GM12878 (cell line): Measurements from ENCODE around the gene FGFRL1. TPM values are rescaled to one million over a fixed set of nuclear protein-coding genes. Genes with fewer than 3 reads are reported as not detected.

ENCODE experiments used
- ATAC-seq: fragments of 200-7000 bp; cut with Tn5 transposase; 3 replicates; pipeline ENCODE4 v1.9.1; 2020; ENCODE audit warnings: mild to moderate bottlenecking, moderate library complexity
- BruUV-seq: library from RNA; stranded (reverse); fragments of 400-500 nt; replicated peaks from 2 replicates; lab custom pipeline; 2021; lab: Mats Ljungman, UMichigan
- CTCF ChIA-PET: fragments of 300-600 bp; sonication (Branson Sonifier 250); formaldehyde crosslinking; extraction: SDS; loops from one replicate; lab custom pipeline; 2021; ENCODE audit warnings: inconsistent platforms; lab: Yijun Ruan, JAX
- POLR2A ChIA-PET: fragments of 350-600 bp; formaldehyde crosslinking; extraction: SDS; loops from one replicate; lab custom pipeline; 2021; ENCODE audit warnings: inconsistent platforms; lab: Charles Lee
- RAD21 ChIA-PET: fragments of 300-600 bp; sonication (Branson Sonifier 250); formaldehyde crosslinking; loops from one replicate; lab custom pipeline; 2023; ENCODE audit warnings: antibody characterized with exemption; ENCODE audit not compliant: unreplicated experiment; lab: Charles Lee
- SMC1A ChIA-PET: fragments of 300-600 bp; sonication (Branson Sonifier 250); formaldehyde crosslinking; loops from one replicate; lab custom pipeline; 2023; ENCODE audit not compliant: unreplicated experiment, uncharacterized antibody; lab: Charles Lee
- DNase-seq: peaks from one replicate; pipeline ENCODE4 v3.0.0-alpha.2; 2011; ENCODE audit warnings: low read depth, low spot score
- FAIRE-seq: peaks from 3 replicates; lab custom pipeline; 2011; peaks lifted over from hg19 to GRCh38; lab: Jason Lieb, UNC
- H2AFZ ChIP-seq: 2 replicates; pipeline ENCODE4 v1.6.0; 2011; ENCODE audit warnings: low read depth, low read length, control low read depth; ENCODE audit not compliant: control insufficient read depth
- H3K27ac ChIP-seq: 2 replicates; pipeline ENCODE4 v1.5.1; 2011; ENCODE audit warnings: control low read depth; ENCODE audit not compliant: control insufficient read depth, insufficient read depth
- H3K27me3 ChIP-seq, 2 experiments: replicated peaks in 1 of 2; 2 replicates each; pipeline versions ENCODE4 v1.6.0 to v1.6.1; 2011; ENCODE audit warnings: low read length in 1 of 2; ENCODE audit not compliant: control insufficient read depth in 2 of 2, insufficient read depth in 2 of 2
- H3K36me3 ChIP-seq, 2 experiments: 2 replicates each; pipeline ENCODE4 v1.5.1; 2011; ENCODE audit warnings: low read length in 1 of 2; ENCODE audit not compliant: control insufficient read depth in 2 of 2, insufficient read depth in 2 of 2
- H3K4me1 ChIP-seq: 2 replicates; pipeline ENCODE4 v1.6.1; 2011; ENCODE audit warnings: mild to moderate bottlenecking, low read length, moderate library complexity, mixed read lengths; ENCODE audit not compliant: control insufficient read depth, insufficient read depth
- H3K4me2 ChIP-seq: 2 replicates; pipeline ENCODE4 v1.6.0; 2011; ENCODE audit warnings: control low read depth; ENCODE audit not compliant: control insufficient read depth, insufficient read depth
- H3K4me3 ChIP-seq: fragments of 200-600 bp; sonication (generic); 2 replicates; pipeline ENCODE4 v1.5.1; 2016
- H3K79me2 ChIP-seq: 2 replicates; pipeline ENCODE4 v1.6.0; 2011; ENCODE audit warnings: low read length; ENCODE audit not compliant: control insufficient read depth, insufficient read depth
- H3K9ac ChIP-seq: 2 replicates; pipeline ENCODE4 v1.8.0; 2011; ENCODE audit warnings: low read length, control low read depth, mixed read lengths; ENCODE audit not compliant: control insufficient read depth, insufficient read depth
- H3K9me3 ChIP-seq: replicated peaks from 3 replicates; pipeline ENCODE4 v1.5.1; 2011; ENCODE audit warnings: mild to moderate bottlenecking, low read length; ENCODE audit not compliant: control insufficient read depth, insufficient read depth
- H4K20me1 ChIP-seq: 2 replicates; pipeline ENCODE4 v1.6.0; 2011; ENCODE audit not compliant: control insufficient read depth, insufficient read depth
- BCL11A ChIP-seq: IDR thresholded peaks from 2 replicates; pipeline ENCODE4 v1.6.1; 2011; ENCODE audit warnings: low read depth, low read length
- GABPA ChIP-seq: IDR thresholded peaks from 2 replicates; pipeline ENCODE4 v1.6.1; 2014; ENCODE audit warnings: antibody characterized with exemption, low read depth, mild to moderate bottlenecking, inconsistent platforms
- HDAC6 ChIP-seq: fragments of 200-600 bp; sonication (generic); IDR thresholded peaks from one replicate; pipeline ENCODE4 v1.8.0; 2017; ENCODE audit warnings: antibody characterized with exemption; ENCODE audit not compliant: unreplicated experiment
- NR2F1 ChIP-seq: fragments of 450-650 bp; conservative IDR thresholded peaks from 2 replicates; pipeline ENCODE4 v1.6.1; 2017; ENCODE audit warnings: mild to moderate bottlenecking
- POLR2A ChIP-seq: IDR thresholded peaks from 2 replicates; pipeline ENCODE4 v1.6.1; 2011; ENCODE audit warnings: low read depth, mild to moderate bottlenecking, low read length
- RUNX3 ChIP-seq: IDR thresholded peaks from 2 replicates; pipeline ENCODE4 v1.6.1; 2012; ENCODE audit warnings: low read length, inconsistent platforms
- SIX5 ChIP-seq: IDR thresholded peaks from 2 replicates; pipeline ENCODE4 v1.6.1; 2011; ENCODE audit warnings: mild to moderate bottlenecking, low read depth, low read length, moderate library complexity; ENCODE audit not compliant: severe bottlenecking
- SMC3 ChIP-seq: IDR thresholded peaks from 2 replicates; pipeline ENCODE4 v1.6.1; 2011; ENCODE audit warnings: low read length, improper control_type of control experiment, borderline replicate concordance
- ZBED1 ChIP-seq: IDR thresholded peaks from 2 replicates; pipeline ENCODE4 v1.6.1; 2016; ENCODE audit warnings: borderline replicate concordance
- WGBS: methylation state at CpG from one replicate; pipeline ENCODE4 v1.1.6; 2016; ENCODE audit warnings: low lambda C conversion rate; ENCODE audit not compliant: insufficient replicate concordance, insufficient coverage; ENCODE audit errors: missing lambda C conversion rate; 5-methylcytosine and 5-hydroxymethylcytosine counted together
- in situ Hi-C: fragments of 300-500 bp; cut with MboI; formaldehyde crosslinking; loops from 9 replicates; pipeline ENCODE4 v1.14.3; 2018; ENCODE audit warnings: mixed read lengths
- intact Hi-C: fragments of 100-400 bp; cut with micrococcal nuclease; formaldehyde crosslinking; loops from one replicate; pipeline ENCODE4 v1.14.2; 2022; ENCODE audit not compliant: unreplicated experiment
- polyA plus RNA-seq, 11 experiments: library from polyadenylated mRNA; depleted of rRNA in 4 of 11; unstranded in 6 of 11; stranded (reverse) in 5 of 11; fragments of >200 nt; fragmentation: Nextera tagmentation in 4 of 11; fragmentation: Illumina TruSeq in 1 of 11; extraction: Ambion mirVana in 4 of 11; extraction: Trizol in 1 of 11; gene quantifications; 1 replicate in 1 of 11; 2 replicates in 10 of 11; pipeline versions ENCODE4 v1.2.1 to v1.2.3, GENCODE V29; 2011 to 2016; ENCODE audit warnings: inconsistent platforms in 2 of 11, missing spikeins in 2 of 11, low read depth in 1 of 11
- total RNA-seq, 4 experiments: library from RNA; depleted of rRNA in 3 of 4; stranded (reverse); fragments of >200 nt in 3 of 4; fragmentation: Illumina TruSeq in 1 of 4; extraction: Trizol in 1 of 4; gene quantifications; 2 replicates each; pipeline versions ENCODE4 v1.2.1 to v1.2.3, GENCODE V29; 2013 to 2021
- TF ChIP-seq, protein P1 (sequence below): fragments of 450-650 bp; IDR thresholded peaks from 2 replicates; pipeline ENCODE4 v1.6.1; 2016; ENCODE audit warnings: mild to moderate bottlenecking

Gene FGFRL1
- total and polyA plus RNA-seq, 10 of the 15 experiments (the other 5 are each of a cell fraction or from before 2014, with no cell fraction given): 0.02 to 1.5 (median 0.29) TPM; not detected in 2

DNA sequence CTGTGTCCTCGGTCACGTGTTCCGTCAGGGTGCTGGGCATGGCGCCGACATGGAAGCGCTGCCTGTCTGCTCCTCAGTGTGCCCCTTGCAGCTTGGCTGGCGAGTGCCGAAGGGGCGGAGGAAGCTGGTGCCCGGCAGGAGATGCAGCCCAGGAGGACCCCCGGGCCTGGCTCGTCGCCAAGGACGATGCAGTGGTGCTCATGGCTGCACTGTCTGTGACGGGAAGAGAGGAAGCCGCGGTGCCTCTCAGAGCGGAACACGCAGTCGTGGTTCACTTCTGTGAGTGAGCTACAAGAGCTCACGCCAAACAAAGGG, 38.1 kb downstream of the FGFRL1 start:
- Histone ChIP-seq H3K27me3 (no peaks in the 10 kb centered on the region), H3K9me3 (peaks cover 1% of the 10 kb centered on the region; the same call in 1 of the 3 replicates), H3K27ac (no peak overlapping the region), H3K79me2 (no peaks in the 10 kb centered on the region), H2AFZ (no peak overlapping the region), H3K4me3 (no peak overlapping the region), H4K20me1 (no peaks in the 10 kb centered on the region), H3K9ac (no peak overlapping the region), H3K4me2 (no peak overlapping the region), H3K36me3 (no peaks in the 10 kb centered on the region), H3K4me1 (no peaks in the 10 kb centered on the region)
- no peak for TF ChIP-seq RUNX3
- no peak for TF ChIP-seq GABPA
- TF ChIP-seq HDAC6: no peak
- no peak for TF ChIP-seq ZBED1
- no peak for TF ChIP-seq POLR2A
- no peak for TF ChIP-seq BCL11A
- TF ChIP-seq, protein P1, sequence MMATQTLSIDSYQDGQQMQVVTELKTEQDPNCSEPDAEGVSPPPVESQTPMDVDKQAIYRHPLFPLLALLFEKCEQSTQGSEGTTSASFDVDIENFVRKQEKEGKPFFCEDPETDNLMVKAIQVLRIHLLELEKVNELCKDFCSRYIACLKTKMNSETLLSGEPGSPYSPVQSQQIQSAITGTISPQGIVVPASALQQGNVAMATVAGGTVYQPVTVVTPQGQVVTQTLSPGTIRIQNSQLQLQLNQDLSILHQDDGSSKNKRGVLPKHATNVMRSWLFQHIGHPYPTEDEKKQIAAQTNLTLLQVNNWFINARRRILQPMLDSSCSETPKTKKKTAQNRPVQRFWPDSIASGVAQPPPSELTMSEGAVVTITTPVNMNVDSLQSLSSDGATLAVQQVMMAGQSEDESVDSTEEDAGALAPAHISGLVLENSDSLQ: no peak
- no peak for TF ChIP-seq SIX5
- TF ChIP-seq NR2F1: no peak
- TF ChIP-seq SMC3: no peak
- ATAC-seq: no peak
- SMC1A ChIA-PET: no interaction called here
- intact Hi-C loops (no loop called here), in situ Hi-C loops (no loop called here)
- FAIRE-seq: no peak
- no TSS peak for BruUV-seq
- POLR2A ChIA-PET: no interaction called here
- RAD21 ChIA-PET: no interaction called here
- WGBS: 51% methylated on average over 21 of the region's 21 CpGs
- CTCF ChIA-PET: no interaction called here
- no peak for DNase-seq
